GM19452 (cell line): ENCODE results near the gene CHERP.
A peak's percentile ranks its signal among the peaks of the same experiment; 100 is the strongest.
"Not testable (repeated sequence)": the region's sequence is repeated elsewhere in the genome, so short reads cannot be mapped to it uniquely, and the experiment has no call there.

Source experiments
- ATAC-seq: cut with Tn5 transposase; IDR thresholded peaks from one replicate; pipeline ENCODE4 v1.9.1; 2021; ENCODE audit not compliant: unreplicated experiment

CHERP gene

GRCh38 chr19:16577531-16577985 is 35.3 kb upstream of the CHERP start:
- ATAC-seq: no peak

- no peak for ATAC-seq
Observed at GRCh38 chr19:16576690-16577530, 34.7 kb upstream of the CHERP start.

- no peak for ATAC-seq
Observed at GRCh38 chr19:16575861-16576689, 33.8 kb upstream of the CHERP start.

- ATAC-seq: no peak
Observed at GRCh38 chr19:16575282-16575681, 33.0 kb upstream of the CHERP start.

- no peak for ATAC-seq
Observed at GRCh38 chr19:16573925-16574324, 31.7 kb upstream of the CHERP start.

GRCh38 chr19:16573296-16573695 is 31.1 kb upstream of the CHERP start:
- ATAC-seq: no peak

- ATAC-seq: peak; percentile 79
Observed at GRCh38 chr19:16572332-16573211, 30.3 kb upstream of the CHERP start, which contains the start of gene SLC35E1. Gene SLC35E1 (minus strand): TSS chr19:16572415. CDS start chr19:16572364, 51 bp downstream.

GRCh38 chr19:16571822-16572331 is 29.6 kb upstream of the CHERP start:
- peak; percentile 38 for ATAC-seq

GRCh38 chr19:16571283-16571682 is 29.0 kb upstream of the CHERP start:
- no peak for ATAC-seq

- no peak for ATAC-seq
Observed at GRCh38 chr19:16569609-16570320, 27.5 kb upstream of the CHERP start.

GRCh38 chr19:16566702-16567101 is 24.5 kb upstream of the CHERP start:
- no peak for ATAC-seq

- no peak for ATAC-seq
Observed at GRCh38 chr19:16566161-16566560, 23.9 kb upstream of the CHERP start.

GRCh38 chr19:16564842-16565241 is 22.6 kb upstream of the CHERP start:
- no peak for ATAC-seq

GRCh38 chr19:16562608-16563025 is 20.4 kb upstream of the CHERP start:
- ATAC-seq: no peak

- no peak for ATAC-seq
Observed at GRCh38 chr19:16561382-16561781, 19.1 kb upstream of the CHERP start.

- no peak for ATAC-seq
Observed at GRCh38 chr19:16559780-16560276, 17.6 kb upstream of the CHERP start.

- no peak for ATAC-seq
Observed at GRCh38 chr19:16554776-16555175, 12.5 kb upstream of the CHERP start.

- ATAC-seq: not testable (repeated sequence)
Observed at GRCh38 chr19:16551902-16552301, 9.7 kb upstream of the CHERP start.

- ATAC-seq: no peak
Observed at GRCh38 chr19:16548956-16549355, 6.7 kb upstream of the CHERP start.
